GM18502 (cell line): ENCODE results near the gene HAPLN1.

Experiments used
- ATAC-seq: cut with Tn5 transposase; IDR thresholded peaks from one replicate; pipeline ENCODE4 v1.9.1; 2021; ENCODE audit warnings: mild to moderate bottlenecking; ENCODE audit not compliant: unreplicated experiment, poor library complexity

The HAPLN1 gene

GRCh38 chr5:83718936-83719495 is 1.6 kb downstream of the HAPLN1 start:
- ATAC-seq: no peak

- ATAC-seq: peak; percentile 80
Observed at GRCh38 chr5:83718195-83718825, 2.3 kb downstream of the HAPLN1 start.

DNA sequence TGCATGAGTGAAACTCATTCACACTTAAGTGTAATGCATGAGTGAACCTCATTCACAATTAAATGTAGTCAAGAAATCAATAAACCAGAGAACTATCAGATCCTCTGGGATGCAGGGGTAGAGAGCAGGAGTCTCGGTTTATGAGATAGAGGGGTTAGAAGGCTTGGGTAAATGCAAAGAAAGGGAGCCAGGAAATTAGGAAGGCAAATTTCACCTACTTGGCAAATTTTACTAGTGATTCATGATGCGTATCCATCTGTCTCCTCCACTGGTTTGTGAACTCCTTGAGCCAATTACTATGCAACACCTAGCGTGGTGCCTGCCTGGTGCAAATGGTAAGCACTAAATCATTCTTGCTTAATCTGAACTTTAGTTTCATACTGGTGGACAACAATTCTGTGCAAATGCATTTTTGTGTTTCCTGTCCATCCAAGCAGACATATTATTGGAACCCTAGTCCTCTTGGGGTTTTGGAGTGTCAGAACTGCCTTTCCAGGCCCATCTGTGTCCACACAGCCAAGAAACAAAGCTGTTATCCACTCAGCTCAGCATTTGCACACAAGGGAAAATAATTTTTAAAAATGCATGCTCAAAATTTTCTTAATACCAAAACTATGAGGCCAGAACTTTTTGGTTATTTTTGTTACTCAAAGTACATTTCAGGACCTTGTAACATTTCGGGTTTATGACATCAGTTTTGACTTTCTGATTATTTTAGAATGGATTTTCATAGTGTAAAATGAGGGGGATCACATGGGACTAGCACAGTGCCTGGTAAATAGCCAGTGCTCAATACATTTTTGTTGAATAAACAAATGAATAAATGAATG is 5.2 kb downstream of the HAPLN1 start:
- no peak for ATAC-seq

DNA sequence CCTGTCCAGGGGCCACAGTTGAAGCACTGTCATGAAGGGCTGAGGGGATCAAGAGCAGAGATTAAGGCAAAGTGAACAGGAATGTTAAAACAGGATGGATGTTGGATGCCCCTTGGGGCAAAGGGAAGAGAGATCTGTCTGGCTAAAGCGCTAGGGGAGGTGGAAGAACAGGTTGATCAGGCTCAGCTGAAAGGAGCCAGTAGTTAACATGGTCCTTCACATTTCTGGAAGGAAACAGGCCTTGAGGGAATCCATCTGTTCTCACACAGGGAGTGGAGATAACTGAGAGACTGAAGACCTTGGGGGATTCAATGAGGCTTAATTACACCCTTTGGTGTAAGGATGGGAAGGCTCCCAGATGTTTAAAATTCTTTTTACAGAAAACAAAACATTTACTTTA is 5.8 kb downstream of the HAPLN1 start:
- no peak for ATAC-seq

- peak; percentile 84 for ATAC-seq
Observed at GRCh38 chr5:83711982-83712601, 8.6 kb downstream of the HAPLN1 start.

GRCh38 chr5:83709973-83710372 is 10.7 kb downstream of the HAPLN1 start:
- ATAC-seq: no peak

DNA sequence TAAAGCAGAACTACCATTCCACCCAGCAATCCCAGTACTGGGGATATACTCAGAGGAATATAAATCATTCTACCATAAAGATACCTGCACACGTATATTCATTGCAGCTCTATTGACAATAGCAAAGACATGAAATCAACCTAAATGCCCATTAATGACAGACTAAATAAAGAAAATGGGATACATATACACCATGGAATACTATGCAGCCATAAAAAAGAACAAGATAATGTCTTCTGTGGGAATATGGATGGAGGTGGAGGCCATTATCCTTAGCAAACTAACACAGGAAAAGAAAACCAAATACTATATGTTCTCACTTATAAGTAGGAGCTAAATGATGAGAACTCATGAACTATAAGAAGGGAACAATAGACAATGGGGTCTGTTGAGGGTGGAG is 12.5 kb downstream of the HAPLN1 start:
- ATAC-seq: no peak

- no peak for ATAC-seq
Observed at GRCh38 chr5:83703059-83703458, 17.6 kb downstream of the HAPLN1 start.

GRCh38 chr5:83701886-83702285 is 18.8 kb downstream of the HAPLN1 start:
- ATAC-seq: no peak

DNA sequence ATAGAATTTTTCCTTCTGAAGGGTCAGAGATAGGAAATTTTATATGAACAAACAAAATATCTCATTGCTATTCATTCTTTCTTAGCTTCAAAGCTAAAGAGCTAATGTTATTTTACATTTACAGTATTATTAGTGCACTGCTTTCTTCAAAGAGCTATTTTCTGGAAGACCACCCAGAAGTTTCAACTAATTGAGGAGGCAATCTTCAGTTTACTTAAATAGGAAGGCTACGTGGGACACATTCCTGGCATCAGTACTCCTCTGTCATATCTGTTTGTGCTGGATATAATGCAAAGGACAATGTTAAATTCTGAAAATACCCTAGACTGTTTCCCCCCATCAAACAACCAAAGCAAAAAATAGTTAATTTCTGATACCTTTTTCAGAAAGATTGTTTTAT is 30.8 kb downstream of the HAPLN1 start:
- ATAC-seq: no peak

GRCh38 chr5:83688281-83688680 is 32.4 kb downstream of the HAPLN1 start:
- no peak for ATAC-seq

DNA sequence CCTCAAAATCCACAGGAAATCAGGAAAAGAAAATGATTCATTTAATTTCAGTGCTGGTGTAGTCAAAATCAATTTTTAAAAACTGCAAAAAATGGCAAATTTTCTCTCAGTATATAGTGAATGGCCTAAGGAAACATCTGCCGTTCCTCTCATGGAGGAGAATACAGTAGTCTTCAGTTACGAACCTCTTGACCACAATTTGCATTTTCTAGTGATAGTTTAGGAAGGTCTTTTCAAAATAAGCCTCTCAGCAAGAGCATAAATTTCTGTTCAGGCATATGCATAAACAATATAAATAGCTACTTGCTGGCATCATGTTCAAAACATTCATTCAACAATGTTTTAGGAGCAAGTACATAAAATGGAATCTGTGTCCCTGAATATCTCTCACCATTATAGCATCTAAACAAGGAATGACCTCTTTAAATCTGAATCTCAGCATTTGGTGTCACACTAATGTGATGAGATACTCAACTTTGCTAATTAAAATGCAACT is 33.5 kb downstream of the HAPLN1 start:
- no peak for ATAC-seq

- ATAC-seq: no peak
Observed at GRCh38 chr5:83686251-83686650, 34.4 kb downstream of the HAPLN1 start.

GRCh38 chr5:83683836-83684235 is 36.8 kb downstream of the HAPLN1 start:
- ATAC-seq: no peak

DNA sequence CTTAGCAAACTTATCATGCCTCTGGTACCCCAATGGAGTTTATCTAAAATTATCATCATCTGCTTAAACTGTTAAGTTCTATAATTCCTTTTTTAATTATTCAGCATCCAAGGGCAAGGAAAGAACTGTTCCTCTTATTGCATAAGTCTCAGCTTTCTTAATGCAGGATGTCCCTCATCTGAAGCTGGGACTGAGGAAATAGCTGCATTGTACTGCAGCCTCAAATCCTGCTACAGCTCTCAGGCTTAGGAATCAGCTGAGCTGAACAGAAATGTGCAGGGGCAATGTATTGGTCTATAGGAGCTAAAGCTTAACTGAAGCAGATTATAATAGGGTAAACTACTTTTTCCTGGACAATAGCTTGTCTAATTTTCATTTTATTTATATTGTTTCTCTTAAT is 48.0 kb downstream of the HAPLN1 start:
- no peak for ATAC-seq

GRCh38 chr5:83672158-83672557 is 48.5 kb downstream of the HAPLN1 start:
- no peak for ATAC-seq

DNA sequence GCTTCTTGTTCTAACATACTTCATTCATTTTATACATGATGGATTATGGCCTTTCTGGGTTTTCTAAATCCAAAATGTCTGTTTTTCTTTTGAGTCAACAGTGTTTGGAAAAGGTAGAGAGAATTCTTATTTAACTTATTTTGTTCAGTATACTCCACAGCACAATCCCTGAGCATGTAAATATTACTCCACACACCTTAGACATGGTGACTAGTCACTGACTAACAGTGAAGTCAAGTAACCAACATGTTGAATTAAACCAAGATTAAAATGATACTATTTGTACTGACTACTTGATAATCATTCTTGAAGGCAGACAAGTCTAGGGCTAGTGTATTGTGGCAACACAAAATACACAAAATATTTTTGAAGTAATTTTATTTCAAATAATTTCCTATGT is 55.0 kb downstream of the HAPLN1 start:
- no peak for ATAC-seq

DNA sequence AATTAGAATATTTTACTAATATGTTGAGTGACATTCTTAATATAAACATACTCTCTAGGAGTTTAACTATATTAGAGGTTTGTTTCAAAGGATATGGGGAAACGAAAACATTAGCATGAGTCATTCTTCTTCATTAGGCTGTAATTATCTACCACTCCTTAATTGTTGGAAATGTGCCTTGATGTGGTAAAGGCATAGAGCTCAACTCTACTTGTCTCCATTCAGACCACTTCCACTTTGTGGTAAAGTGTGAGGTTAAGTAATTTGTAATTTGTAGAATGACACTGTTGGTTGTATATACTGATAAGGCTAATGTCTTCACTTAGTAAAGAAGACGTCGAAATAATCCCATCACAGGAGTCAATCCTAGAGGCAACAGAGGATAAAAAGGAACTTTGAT is 58.1 kb downstream of the HAPLN1 start:
- peak; percentile 69 for ATAC-seq

- ATAC-seq: no peak
Observed at GRCh38 chr5:83657807-83658525, 62.7 kb downstream of the HAPLN1 start.

- peak; percentile 67 for ATAC-seq
Observed at GRCh38 chr5:83654427-83654994, 66.1 kb downstream of the HAPLN1 start.
